ENCODE results near the gene NIT1.

DNA sequence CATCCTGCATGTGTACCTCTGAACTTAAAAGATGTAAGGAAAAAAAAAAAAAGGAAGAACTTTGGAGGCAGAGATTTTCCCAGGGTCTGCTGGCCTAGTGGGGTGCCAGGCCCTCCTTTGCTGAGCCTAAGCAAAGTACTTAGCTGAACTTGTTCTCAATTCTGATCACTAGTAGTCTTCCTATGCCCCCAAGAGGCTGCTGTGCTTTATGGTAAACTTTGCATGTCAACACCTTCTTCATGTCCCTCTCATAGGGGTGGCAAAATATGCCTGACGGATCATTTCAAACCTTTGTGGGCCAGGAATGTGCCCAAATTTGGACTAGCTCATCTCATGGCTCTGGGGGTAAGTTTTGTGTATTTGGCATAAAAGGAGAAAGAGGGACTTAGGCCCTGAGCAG is 40.0 kb downstream of the NIT1 start:
- TF ChIP-seq, protein P1, sequence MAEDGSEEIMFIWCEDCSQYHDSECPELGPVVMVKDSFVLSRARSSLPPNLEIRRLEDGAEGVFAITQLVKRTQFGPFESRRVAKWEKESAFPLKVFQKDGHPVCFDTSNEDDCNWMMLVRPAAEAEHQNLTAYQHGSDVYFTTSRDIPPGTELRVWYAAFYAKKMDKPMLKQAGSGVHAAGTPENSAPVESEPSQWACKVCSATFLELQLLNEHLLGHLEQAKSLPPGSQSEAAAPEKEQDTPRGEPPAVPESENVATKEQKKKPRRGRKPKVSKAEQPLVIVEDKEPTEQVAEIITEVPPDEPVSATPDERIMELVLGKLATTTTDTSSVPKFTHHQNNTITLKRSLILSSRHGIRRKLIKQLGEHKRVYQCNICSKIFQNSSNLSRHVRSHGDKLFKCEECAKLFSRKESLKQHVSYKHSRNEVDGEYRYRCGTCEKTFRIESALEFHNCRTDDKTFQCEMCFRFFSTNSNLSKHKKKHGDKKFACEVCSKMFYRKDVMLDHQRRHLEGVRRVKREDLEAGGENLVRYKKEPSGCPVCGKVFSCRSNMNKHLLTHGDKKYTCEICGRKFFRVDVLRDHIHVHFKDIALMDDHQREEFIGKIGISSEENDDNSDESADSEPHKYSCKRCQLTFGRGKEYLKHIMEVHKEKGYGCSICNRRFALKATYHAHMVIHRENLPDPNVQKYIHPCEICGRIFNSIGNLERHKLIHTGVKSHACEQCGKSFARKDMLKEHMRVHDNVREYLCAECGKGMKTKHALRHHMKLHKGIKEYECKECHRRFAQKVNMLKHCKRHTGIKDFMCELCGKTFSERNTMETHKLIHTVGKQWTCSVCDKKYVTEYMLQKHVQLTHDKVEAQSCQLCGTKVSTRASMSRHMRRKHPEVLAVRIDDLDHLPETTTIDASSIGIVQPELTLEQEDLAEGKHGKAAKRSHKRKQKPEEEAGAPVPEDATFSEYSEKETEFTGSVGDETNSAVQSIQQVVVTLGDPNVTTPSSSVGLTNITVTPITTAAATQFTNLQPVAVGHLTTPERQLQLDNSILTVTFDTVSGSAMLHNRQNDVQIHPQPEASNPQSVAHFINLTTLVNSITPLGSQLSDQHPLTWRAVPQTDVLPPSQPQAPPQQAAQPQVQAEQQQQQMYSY (CRISPR knock-in tag; IDR thresholded peaks at IDR 0.05), result no peak
- TF ChIP-seq KDM1A (IDR thresholded peaks at IDR 0.05; ENCODE audit: borderline replicate concordance) (no peak), DPF2 (IDR thresholded peaks at IDR 0.05) (no peak), POLR2AphosphoS5 (IDR thresholded peaks at IDR 0.05; ENCODE audit: low read length) (no peak), SREBF1 (IDR thresholded peaks at IDR 0.05; ENCODE audit: low read length) (no peak), FOXK2 (IDR thresholded peaks at IDR 0.05) (no peak), CBX5 (IDR thresholded peaks at IDR 0.05; ENCODE audit: low read depth) (no peak), SIX5 (IDR thresholded peaks at IDR 0.05; ENCODE audit: low read depth, low read length, severe bottlenecking) (no peak)
- TF ChIP-seq, protein P2, sequence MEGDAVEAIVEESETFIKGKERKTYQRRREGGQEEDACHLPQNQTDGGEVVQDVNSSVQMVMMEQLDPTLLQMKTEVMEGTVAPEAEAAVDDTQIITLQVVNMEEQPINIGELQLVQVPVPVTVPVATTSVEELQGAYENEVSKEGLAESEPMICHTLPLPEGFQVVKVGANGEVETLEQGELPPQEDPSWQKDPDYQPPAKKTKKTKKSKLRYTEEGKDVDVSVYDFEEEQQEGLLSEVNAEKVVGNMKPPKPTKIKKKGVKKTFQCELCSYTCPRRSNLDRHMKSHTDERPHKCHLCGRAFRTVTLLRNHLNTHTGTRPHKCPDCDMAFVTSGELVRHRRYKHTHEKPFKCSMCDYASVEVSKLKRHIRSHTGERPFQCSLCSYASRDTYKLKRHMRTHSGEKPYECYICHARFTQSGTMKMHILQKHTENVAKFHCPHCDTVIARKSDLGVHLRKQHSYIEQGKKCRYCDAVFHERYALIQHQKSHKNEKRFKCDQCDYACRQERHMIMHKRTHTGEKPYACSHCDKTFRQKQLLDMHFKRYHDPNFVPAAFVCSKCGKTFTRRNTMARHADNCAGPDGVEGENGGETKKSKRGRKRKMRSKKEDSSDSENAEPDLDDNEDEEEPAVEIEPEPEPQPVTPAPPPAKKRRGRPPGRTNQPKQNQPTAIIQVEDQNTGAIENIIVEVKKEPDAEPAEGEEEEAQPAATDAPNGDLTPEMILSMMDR (IDR thresholded peaks at IDR 0.05 in 2 of 3, conservative IDR thresholded peaks at IDR 0.05 in 1 of 3; ENCODE audit: control insufficient read depth in 2 of 3, extremely low read depth in 1 of 3, insufficient read depth in 1 of 3, low read depth in 3 of 3, low read length in 3 of 3), result peak in 1 of 3 experiments; percentile 28; a peak in 1 of 6 replicates

Data from GM12878 (cell line).